HEK293 (cell line): Measurements from ENCODE around the gene VDR.

Source experiments
- CTCF ChIA-PET: fragments of 350-600 bp; formaldehyde crosslinking; extraction: SDS; loops from one replicate; lab custom pipeline; 2021; ENCODE audit warnings: antibody characterized with exemption; lab: Yijun Ruan, JAX
- POLR2A ChIA-PET: fragments of 300-600 bp; formaldehyde crosslinking; extraction: SDS; loops from one replicate; lab custom pipeline; 2020; ENCODE audit warnings: antibody characterized with exemption, inconsistent platforms; lab: Yijun Ruan, JAX
- H3K27ac ChIP-seq: fragments of 200-500 bp; sonication (Bioruptor generic); 2 replicates; pipeline ENCODE4 v1.5.1; 2014; ENCODE audit warnings: low read depth, low read length, control low read depth, inconsistent platforms; ENCODE audit errors: extremely low read depth
- H3K36me3 ChIP-seq, 2 experiments: fragments of 200-500 bp in 1 of 2; sonication (Bioruptor generic) in 1 of 2; 1 replicate in 1 of 2; 2 replicates in 1 of 2; pipeline ENCODE4 v1.5.1; 2014 to 2017; ENCODE audit warnings: inconsistent platforms in 2 of 2, low read length in 2 of 2; ENCODE audit not compliant: control insufficient read depth in 2 of 2, insufficient read depth in 1 of 2
- H3K4me1 ChIP-seq: fragments of 200-500 bp; sonication (Bioruptor generic); 2 replicates; pipeline ENCODE4 v1.5.1; 2014; ENCODE audit warnings: mild to moderate bottlenecking, low read length, inconsistent platforms; ENCODE audit not compliant: control insufficient read depth, insufficient read depth
- H3K4me3 ChIP-seq: 2 replicates; pipeline ENCODE4 v1.5.1; 2011; ENCODE audit warnings: low read depth, mild to moderate bottlenecking, control low read depth, low read length, moderate library complexity
- H3K9me3 ChIP-seq: fragments of 200-500 bp; sonication (Bioruptor generic); 2 replicates; pipeline ENCODE4 v1.5.1; 2014; ENCODE audit warnings: low read depth, low read length, inconsistent platforms; ENCODE audit not compliant: control insufficient read depth, insufficient read depth
- ATF2 ChIP-seq: fragments of 450-650 bp; formaldehyde crosslinking; IDR thresholded peaks from 2 replicates; pipeline ENCODE4 v1.5.1; 2016; ENCODE audit warnings: missing biosample characterization, missing genetic modification characterization, low read depth
- GLI2 ChIP-seq: fragments of 450-650 bp; formaldehyde crosslinking; IDR thresholded peaks from 2 replicates; pipeline ENCODE4; 2017; ENCODE audit warnings: missing biosample characterization, missing genetic modification characterization, low read depth, borderline replicate concordance
- GLIS1 ChIP-seq: fragments of 450-650 bp; formaldehyde crosslinking; IDR thresholded peaks from 2 replicates; pipeline ENCODE4 v1.5.1; 2016; ENCODE audit warnings: missing biosample characterization, missing genetic modification characterization
- HOXD13 ChIP-seq: sonication (generic); formaldehyde crosslinking; IDR thresholded peaks from 2 replicates; pipeline ENCODE4 v1.8.0; 2022; ENCODE audit warnings: missing genetic modification reagents, borderline replicate concordance
- MYNN ChIP-seq: fragments of 450-650 bp; formaldehyde crosslinking; IDR thresholded peaks from 2 replicates; pipeline ENCODE4 v1.5.1; 2016; ENCODE audit warnings: missing biosample characterization, missing genetic modification characterization, borderline replicate concordance
- REPIN1 ChIP-seq: fragments of 450-650 bp; formaldehyde crosslinking; IDR thresholded peaks from 2 replicates; pipeline ENCODE4 v1.5.1; 2017; ENCODE audit warnings: missing biosample characterization, missing genetic modification characterization, low read depth
- SCRT2 ChIP-seq: fragments of 450-650 bp; formaldehyde crosslinking; IDR thresholded peaks from 2 replicates; pipeline ENCODE4 v1.5.1; 2016; ENCODE audit warnings: missing biosample characterization, missing genetic modification characterization
- SP2 ChIP-seq: fragments of 450-650 bp; formaldehyde crosslinking; IDR thresholded peaks from 2 replicates; pipeline ENCODE4 v1.5.1; 2016; ENCODE audit warnings: missing biosample characterization, missing genetic modification characterization
- ZIC2 ChIP-seq: fragments of 450-650 bp; formaldehyde crosslinking; IDR thresholded peaks from 2 replicates; pipeline ENCODE4 v1.5.1; 2016; ENCODE audit warnings: missing biosample characterization, missing genetic modification characterization
- ZNF114 ChIP-seq: fragments of 450-650 bp; formaldehyde crosslinking; IDR thresholded peaks from 2 replicates; pipeline ENCODE4 v1.5.0; 2017; ENCODE audit warnings: missing biosample characterization, missing genetic modification characterization
- ZNF140 ChIP-seq: fragments of 450-650 bp; formaldehyde crosslinking; IDR thresholded peaks from 2 replicates; pipeline ENCODE4 v1.5.1; 2016; ENCODE audit warnings: missing biosample characterization, missing genetic modification characterization
- ZNF169 ChIP-seq: fragments of 450-650 bp; formaldehyde crosslinking; IDR thresholded peaks from 2 replicates; pipeline ENCODE4 v1.5.1; 2016; ENCODE audit warnings: missing biosample characterization, missing genetic modification characterization
- ZNF2 ChIP-seq: fragments of 450-650 bp; formaldehyde crosslinking; IDR thresholded peaks from 2 replicates; pipeline ENCODE4 v1.5.1; 2016; ENCODE audit warnings: missing biosample characterization, missing genetic modification characterization
- ZNF280C ChIP-seq: fragments of 450-650 bp; formaldehyde crosslinking; IDR thresholded peaks from 2 replicates; pipeline ENCODE4 v1.5.1; 2016; ENCODE audit warnings: missing biosample characterization, missing genetic modification characterization
- ZNF302 ChIP-seq: fragments of 450-650 bp; formaldehyde crosslinking; IDR thresholded peaks from 2 replicates; pipeline ENCODE4 v1.5.1; 2016; ENCODE audit warnings: missing biosample characterization, missing genetic modification characterization, low read depth
- ZNF426 ChIP-seq: fragments of 450-650 bp; formaldehyde crosslinking; IDR thresholded peaks from 2 replicates; pipeline ENCODE4 v1.5.1; 2017; ENCODE audit warnings: missing biosample characterization, missing genetic modification characterization, mild to moderate bottlenecking, inconsistent platforms, moderate library complexity
- ZNF473 ChIP-seq: fragments of 450-650 bp; formaldehyde crosslinking; IDR thresholded peaks from 2 replicates; pipeline ENCODE4 v1.5.1; 2017; ENCODE audit warnings: missing biosample characterization, missing genetic modification characterization
- ZNF488 ChIP-seq: fragments of 450-650 bp; formaldehyde crosslinking; IDR thresholded peaks from 2 replicates; pipeline ENCODE4 v1.5.1; 2016; ENCODE audit warnings: missing biosample characterization, missing genetic modification characterization
- ZNF501 ChIP-seq: fragments of 450-650 bp; formaldehyde crosslinking; IDR thresholded peaks from 2 replicates; pipeline ENCODE4 v1.5.1; 2016; ENCODE audit warnings: missing biosample characterization, missing genetic modification characterization
- ZNF624 ChIP-seq: fragments of 450-650 bp; formaldehyde crosslinking; IDR thresholded peaks from 2 replicates; pipeline ENCODE4 v1.5.1; 2017; ENCODE audit warnings: missing biosample characterization, missing genetic modification characterization
- ZNF629 ChIP-seq: fragments of 450-650 bp; formaldehyde crosslinking; IDR thresholded peaks from 2 replicates; pipeline ENCODE4 v1.5.1; 2017; ENCODE audit warnings: missing biosample characterization, missing genetic modification characterization
- ZNF654 ChIP-seq: fragments of 450-650 bp; formaldehyde crosslinking; IDR thresholded peaks from 2 replicates; pipeline ENCODE4 v1.5.1; 2016; ENCODE audit warnings: low read depth, missing biosample characterization, missing genetic modification characterization
- ZNF747 ChIP-seq: fragments of 450-650 bp; formaldehyde crosslinking; IDR thresholded peaks from 2 replicates; pipeline ENCODE4 v1.5.1; 2016; ENCODE audit warnings: missing biosample characterization, missing genetic modification characterization
- ZNF791 ChIP-seq: fragments of 450-650 bp; formaldehyde crosslinking; IDR thresholded peaks from 2 replicates; pipeline ENCODE4 v1.5.1; 2016; ENCODE audit warnings: missing biosample characterization, missing genetic modification characterization

Gene VDR

GRCh38 chr12:47868552-47869031 lies 36.2 kb downstream of the VDR start:
- no peak for TF ChIP-seq ZNF654 (tag by site-specific recombination)
- TF ChIP-seq REPIN1 (tag by site-specific recombination) = no peak
- no peak for TF ChIP-seq ZNF2
- no peak for TF ChIP-seq ZNF280C (tag by site-specific recombination)
- TF ChIP-seq ZNF624 (tag by site-specific recombination) = no peak
- no peak for TF ChIP-seq ZNF629 (tag by site-specific recombination)
- TF ChIP-seq ZNF791 (tag by site-specific recombination) = no peak
- TF ChIP-seq ZNF426 = no peak
- TF ChIP-seq ZNF169 (tag by site-specific recombination) = no peak
- TF ChIP-seq SP2 (tag by site-specific recombination) = no peak
- no peak for TF ChIP-seq ZNF473
- TF ChIP-seq, all 188 proteins: peak for 0
- H3K4me1 ChIP-seq = no peaks in the 10 kb centered on the region
- H3K4me3 ChIP-seq = no peak overlapping the region
- ChIA-PET POLR2A (no interaction called here), CTCF (interaction anchor here (0.7 to 1.5 kb wide), 4 partner anchors 10 to 1428 kb away, joined by 3 to 6 read pairs (median 3); no protein-coding TSS in a partner anchor)
- H3K36me3 ChIP-seq = no peaks in the 10 kb centered on the region
- H3K9me3 ChIP-seq = no peaks in the 10 kb centered on the region
- no peak overlapping the region for H3K27ac ChIP-seq

GRCh38 chr12:47868041-47868440 lies 36.8 kb downstream of the VDR start:
- POLR2A ChIA-PET = no interaction called here
- TF ChIP-seq ZIC2 (tag by site-specific recombination) (peak; percentile 25; the same call in 1 of the 2 replicates), ZNF114 (tag by site-specific recombination) (no peak), ZNF302 (tag by site-specific recombination) (no peak), HOXD13 (CRISPR knock-in tag) (no peak), GLI2 (tag by site-specific recombination) (no peak), ZNF747 (tag by site-specific recombination) (no peak)
- TF ChIP-seq, all 188 proteins: peak for 1
- H3K36me3 ChIP-seq = no peaks in the 10 kb centered on the region
- H3K4me3 ChIP-seq = no peak overlapping the region
- H3K27ac ChIP-seq = no peak overlapping the region
- CTCF ChIA-PET = interaction anchor here (1.3 to 1.5 kb wide), 2 partner anchors 9 to 30 kb away, joined by 3 to 6 read pairs; no protein-coding TSS in a partner anchor
- no peaks in the 10 kb centered on the region for H3K4me1 ChIP-seq
- H3K9me3 ChIP-seq = no peaks in the 10 kb centered on the region

GRCh38 chr12:47867495-47867941 lies 37.3 kb downstream of the VDR start:
- H3K4me3 ChIP-seq = no peak overlapping the region
- no peaks in the 10 kb centered on the region for H3K36me3 ChIP-seq
- TF ChIP-seq ZNF488 = no peak
- peak; percentile 49 for TF ChIP-seq ATF2 (tag by site-specific recombination)
- TF ChIP-seq ZNF501 (tag by site-specific recombination) = no peak
- TF ChIP-seq SCRT2 (tag by site-specific recombination) = no peak
- TF ChIP-seq ZNF302 (tag by site-specific recombination) = no peak
- TF ChIP-seq GLIS1 (tag by site-specific recombination) = no peak
- 0 out of 2 replicates have a peak, but pooled peaks have one; percentile 33 for TF ChIP-seq ZNF140
- no peak for TF ChIP-seq MYNN (tag by site-specific recombination)
- no peak overlapping the region for H3K27ac ChIP-seq
- H3K9me3 ChIP-seq = no peaks in the 10 kb centered on the region
- no peaks in the 10 kb centered on the region for H3K4me1 ChIP-seq
- ChIA-PET CTCF (interaction anchor here (0.7 to 1.5 kb wide), 3 partner anchors 9 to 82 kb away, joined by 3 to 6 read pairs (median 3); no protein-coding TSS in a partner anchor), POLR2A (no interaction called here)
